ENCODE results near the gene C1S. TPM values are rescaled to one million over a fixed set of nuclear protein-coding genes. Genes with fewer than 3 reads are reported as not detected.
"Not testable (repeated sequence)": the region's sequence is repeated elsewhere in the genome, so short reads cannot be mapped to it uniquely, and the experiment has no call there.

Gene C1S
- total and polyA plus RNA-seq, 2 experiments from 2014 or later = 195 to 200 TPM

- no peak for DNase-seq
- peaks cover 48% of the 10 kb centered on the region for H3K79me2 ChIP-seq (ENCODE audit: insufficient read depth)
- peaks cover 2% of the 10 kb centered on the region; the same call in 1 of the 2 replicates for H3K36me3 ChIP-seq (ENCODE audit: low read depth)
- peak overlapping the region; percentile 97 for H3K4me2 ChIP-seq (ENCODE audit: unreplicated experiment)
- 89 to 92% methylated on average over 1 of the region's 1 CpG for WGBS, 2 experiments (ENCODE audit: low coverage in 1 of 2, low lambda C conversion rate in 2 of 2, missing lambda C conversion rate in 2 of 2)
- peaks cover 11% of the 10 kb centered on the region for H3K4me1 ChIP-seq (ENCODE audit: insufficient read depth)
- in situ Hi-C loops (cut with MboI) = no loop called here
- no peaks in the 10 kb centered on the region for H4K20me1 ChIP-seq (ENCODE audit: insufficient read depth)
- H2AFZ ChIP-seq = no peak overlapping the region
- TF ChIP-seq EZH2phosphoT487 (IDR thresholded peaks at IDR 0.05; ENCODE audit: insufficient read depth, low read depth) = no peak
- no peak for TF ChIP-seq EZH2 (IDR thresholded peaks at IDR 0.05; ENCODE audit: insufficient read depth, poor library complexity, severe bottlenecking)
- H3K4me3 ChIP-seq = no peak overlapping the region
- H3K9ac ChIP-seq = no peak overlapping the region
- H3K27me3 ChIP-seq (replicated peaks; ENCODE audit: insufficient read depth) = no peaks in the 10 kb centered on the region
- no peaks in the 10 kb centered on the region for H3F3A ChIP-seq (ENCODE audit: insufficient read depth)
- H3K9me3 ChIP-seq (ENCODE audit: low read depth) = no peaks in the 10 kb centered on the region
- no peaks in the 10 kb centered on the region for H3K9me2 ChIP-seq (ENCODE audit: insufficient read depth)
- no peak overlapping the region for H3K27ac ChIP-seq
These were observed 45.6 kb downstream of the C1S start for GRCh38 chr12:7106082-7106481.

DNA sequence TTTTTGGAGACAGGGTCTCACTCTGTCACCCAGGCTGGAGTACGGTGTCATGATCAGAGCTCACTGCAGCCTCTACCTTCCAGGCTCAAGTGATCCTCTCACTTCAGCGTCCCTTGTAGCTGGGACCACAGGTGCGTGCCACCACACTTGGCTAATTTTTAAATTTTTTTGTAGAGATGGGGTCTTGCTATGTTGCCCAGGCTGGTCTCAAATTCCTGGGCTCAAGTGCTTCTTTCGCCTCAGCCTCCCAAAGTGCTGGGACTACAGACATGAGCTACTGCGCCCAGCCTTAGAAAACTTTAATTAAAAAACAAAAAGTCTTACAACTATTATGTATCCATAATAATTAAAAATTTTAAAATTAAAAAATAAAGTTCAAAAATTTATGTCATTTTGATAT is 46.7 kb downstream of the C1S start:
- H3K27me3 ChIP-seq (replicated peaks; ENCODE audit: insufficient read depth); H3K36me3 ChIP-seq (ENCODE audit: low read depth); H3K4me3 ChIP-seq; H3K27ac ChIP-seq; H2AFZ ChIP-seq; in situ Hi-C loops (cut with MboI); DNase-seq; H3K9me3 ChIP-seq (ENCODE audit: low read depth); H4K20me1 ChIP-seq (ENCODE audit: insufficient read depth); H3K9me2 ChIP-seq (ENCODE audit: insufficient read depth); H3K9ac ChIP-seq; H3F3A ChIP-seq (ENCODE audit: insufficient read depth): not testable (repeated sequence)
- Histone ChIP-seq H3K4me1 (ENCODE audit: insufficient read depth) (peaks cover 11% of the 10 kb centered on the region), H3K4me2 (ENCODE audit: unreplicated experiment) (peak overlapping the region; percentile 97), H3K79me2 (ENCODE audit: insufficient read depth) (peaks cover 48% of the 10 kb centered on the region)
- 95% methylated on average over 5 of the region's 5 CpGs for WGBS, 2 experiments (ENCODE audit: low coverage in 1 of 2, low lambda C conversion rate in 2 of 2, missing lambda C conversion rate in 2 of 2)

GRCh38 chr12:7107636-7108002 is 47.1 kb downstream of the C1S start:
- H3K9me2 ChIP-seq (ENCODE audit: insufficient read depth) = no peaks in the 10 kb centered on the region
- peaks cover 48% of the 10 kb centered on the region for H3K79me2 ChIP-seq (ENCODE audit: insufficient read depth)
- H2AFZ ChIP-seq = peak overlapping the region; percentile 82
- peak overlapping the region; percentile 99 for H3K4me3 ChIP-seq
- H3F3A ChIP-seq (ENCODE audit: insufficient read depth) = no peaks in the 10 kb centered on the region
- WGBS, 2 experiments (ENCODE audit: low coverage in 1 of 2, low lambda C conversion rate in 2 of 2, missing lambda C conversion rate in 2 of 2) = 21 to 25% methylated on average over 3 of the region's 3 CpGs
- in situ Hi-C loops (cut with MboI) = no loop called here
- H3K9ac ChIP-seq = peak overlapping the region; percentile 99
- no peaks in the 10 kb centered on the region for H3K9me3 ChIP-seq (ENCODE audit: low read depth)
- peak overlapping the region; percentile 97 for H3K4me2 ChIP-seq (ENCODE audit: unreplicated experiment)
- TF ChIP-seq EZH2 (IDR thresholded peaks at IDR 0.05; ENCODE audit: insufficient read depth, poor library complexity, severe bottlenecking) (no peak), EZH2phosphoT487 (IDR thresholded peaks at IDR 0.05; ENCODE audit: insufficient read depth, low read depth) (no peak)
- no peaks in the 10 kb centered on the region for H3K27me3 ChIP-seq (replicated peaks; ENCODE audit: insufficient read depth)
- peak; percentile 40 for DNase-seq
- H4K20me1 ChIP-seq (ENCODE audit: insufficient read depth) = no peaks in the 10 kb centered on the region
- H3K4me1 ChIP-seq (ENCODE audit: insufficient read depth) = peaks cover 11% of the 10 kb centered on the region
- peaks cover 2% of the 10 kb centered on the region; the same call in 1 of the 2 replicates for H3K36me3 ChIP-seq (ENCODE audit: low read depth)
- H3K27ac ChIP-seq = peak overlapping the region; percentile 96

DNA sequence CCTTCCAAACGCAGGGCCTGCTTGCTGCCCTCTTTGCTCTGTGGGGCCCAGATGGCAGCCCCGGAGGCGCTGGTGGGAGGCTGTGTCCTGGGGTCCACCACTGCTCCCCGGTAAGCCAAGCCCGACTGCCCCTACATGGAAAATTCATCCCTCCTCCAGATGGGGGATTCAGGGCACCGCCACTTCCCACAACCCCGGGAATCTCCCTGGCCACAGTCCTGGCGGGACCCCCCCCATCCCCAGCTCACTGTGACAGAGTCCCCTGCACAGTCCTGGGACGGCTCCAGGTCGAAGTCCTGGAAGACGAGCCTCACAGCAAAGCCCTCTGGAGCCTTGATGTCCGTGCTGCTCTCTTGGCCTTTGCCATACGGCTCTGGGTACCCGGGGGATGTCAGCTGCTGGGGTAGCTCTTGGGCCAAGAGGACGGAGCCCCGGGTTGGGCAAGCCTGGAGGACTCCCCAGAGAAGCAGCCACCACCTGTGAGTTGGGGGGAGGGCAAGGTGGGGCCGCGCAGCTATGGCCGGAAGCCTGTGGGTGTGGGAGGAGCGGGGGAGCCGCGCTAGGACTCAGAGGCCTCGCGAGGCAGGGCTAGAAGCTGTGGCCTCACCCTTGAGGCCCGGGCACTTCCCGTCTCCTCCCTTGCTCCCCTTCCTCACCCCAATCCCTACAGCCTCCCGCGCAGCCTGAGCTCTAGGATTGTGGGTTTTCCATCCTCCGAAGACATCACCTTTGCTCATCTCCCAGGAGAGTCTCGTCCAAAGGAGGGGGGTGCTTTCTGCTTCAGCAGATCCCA is 47.7 kb downstream of the C1S start:
- Histone ChIP-seq H3F3A (ENCODE audit: insufficient read depth) (no peaks in the 10 kb centered on the region), H3K27ac (peak overlapping the region; percentile 96), H2AFZ (peak overlapping the region; percentile 82), H3K9me3 (ENCODE audit: low read depth) (no peaks in the 10 kb centered on the region), H3K9me2 (ENCODE audit: insufficient read depth) (no peaks in the 10 kb centered on the region), H3K4me2 (ENCODE audit: unreplicated experiment) (peak overlapping the region; percentile 97), H3K9ac (peak overlapping the region; percentile 99), H3K36me3 (ENCODE audit: low read depth) (peaks cover 2% of the 10 kb centered on the region; the same call in 1 of the 2 replicates), H3K4me3 (peak overlapping the region; percentile 99), H3K27me3 (replicated peaks; ENCODE audit: insufficient read depth) (no peaks in the 10 kb centered on the region), H3K79me2 (ENCODE audit: insufficient read depth) (peaks cover 48% of the 10 kb centered on the region), H3K4me1 (ENCODE audit: insufficient read depth) (peaks cover 11% of the 10 kb centered on the region), H4K20me1 (ENCODE audit: insufficient read depth) (no peaks in the 10 kb centered on the region)
- 2% methylated on average over 25 to 29 of the region's 30 CpGs for WGBS, 2 experiments (ENCODE audit: low coverage in 1 of 2, low lambda C conversion rate in 2 of 2, missing lambda C conversion rate in 2 of 2)
- in situ Hi-C loops (cut with MboI) = no loop called here
- peak; percentile 89 for DNase-seq
- TF ChIP-seq EZH2phosphoT487 (IDR thresholded peaks at IDR 0.05; ENCODE audit: insufficient read depth, low read depth) (no peak), EZH2 (IDR thresholded peaks at IDR 0.05; ENCODE audit: insufficient read depth, poor library complexity, severe bottlenecking) (no peak)
